Endothelial cell of umbilical vein (primary cell): ENCODE results near the gene LONRF2. TPM values are rescaled to one million over a fixed set of nuclear protein-coding genes. Genes with fewer than 3 reads are reported as not detected.

Source experiments
- BruUV-seq: library from RNA; stranded (reverse); fragments of 400-500 nt; replicated peaks from 2 replicates; lab custom pipeline; 2021; lab: Mats Ljungman, UMichigan
- CTCF ChIA-PET: fragments of 300-600, 350-600 bp; sonication (Branson Sonifier 250); formaldehyde crosslinking; loops from one replicate; lab custom pipeline; 2021; ENCODE audit warnings: antibody characterized with exemption, inconsistent platforms; lab: Charles Lee
- POLR2A ChIA-PET: fragments of 300-600, 350-600 bp; sonication (Branson Sonifier 250); formaldehyde crosslinking; loops from one replicate; lab custom pipeline; 2021; ENCODE audit warnings: antibody characterized with exemption, inconsistent platforms; lab: Charles Lee
- DNase-seq: peaks from one replicate; pipeline ENCODE4 v3.0.0-alpha.2; 2011; ENCODE audit warnings: low read depth, low spot score
- FAIRE-seq: peaks from 2 replicates; lab custom pipeline; 2011; peaks lifted over from hg19 to GRCh38; lab: Jason Lieb, UNC
- H2AFZ ChIP-seq: 2 replicates; pipeline ENCODE4 v1.6.0; 2012; ENCODE audit warnings: low read depth, low read length, control low read depth, inconsistent platforms
- H3K27ac ChIP-seq: 2 replicates; pipeline ENCODE4 v1.5.1; 2011; ENCODE audit warnings: low read depth, mild to moderate bottlenecking, control low read depth, low read length, moderate library complexity; ENCODE audit not compliant: insufficient read depth
- H3K27me3 ChIP-seq, 2 experiments: 2 replicates each; pipeline versions ENCODE4 v1.6.0 to v1.6.1; 2011; ENCODE audit warnings: low read length in 2 of 2, mixed read lengths in 1 of 2; ENCODE audit not compliant: control insufficient read depth in 2 of 2, insufficient read depth in 2 of 2
- H3K36me3 ChIP-seq, 2 experiments: 2 replicates in 1 of 2; 3 replicates in 1 of 2; pipeline ENCODE4 v1.5.1; 2011; ENCODE audit warnings: low read length in 2 of 2, mild to moderate bottlenecking in 1 of 2, moderate library complexity in 1 of 2; ENCODE audit not compliant: control insufficient read depth in 2 of 2, insufficient read depth in 2 of 2; ENCODE audit errors: extremely low read depth in 1 of 2
- H3K4me1 ChIP-seq: 3 replicates; pipeline ENCODE4 v1.5.1; 2011; ENCODE audit warnings: mild to moderate bottlenecking, low read length; ENCODE audit not compliant: control insufficient read depth, insufficient read depth; ENCODE audit errors: extremely low read depth
- H3K4me2 ChIP-seq: 2 replicates; pipeline ENCODE4 v1.6.1; 2011; ENCODE audit warnings: low read length, control low read depth, mixed read lengths; ENCODE audit not compliant: insufficient read depth
- H3K4me3 ChIP-seq, 3 experiments: fragments of 200-600 bp in 1 of 3; sonication (generic), shearing (Covaris generic) in 1 of 3; replicated peaks in 1 of 3; 2 replicates each; pipeline ENCODE4 v1.5.1; 2011 to 2016; ENCODE audit warnings: control low read depth in 3 of 3, low read length in 3 of 3, mild to moderate bottlenecking in 2 of 3, inconsistent platforms in 1 of 3, low read depth in 1 of 3, moderate library complexity in 1 of 3; ENCODE audit not compliant: insufficient read depth in 1 of 3
- H3K79me2 ChIP-seq: 2 replicates; pipeline ENCODE4 v1.6.0; 2012; ENCODE audit warnings: low read length, inconsistent platforms; ENCODE audit not compliant: control insufficient read depth, insufficient read depth
- H3K9ac ChIP-seq: replicated peaks from 2 replicates; pipeline ENCODE3; 2011; ENCODE audit warnings: low read length, control low read depth; ENCODE audit not compliant: insufficient read depth; ENCODE audit errors: extremely low read depth
- H3K9me1 ChIP-seq: replicated peaks from 3 replicates; pipeline ENCODE4 v1.6.0; 2011; ENCODE audit warnings: mild to moderate bottlenecking, low read length; ENCODE audit not compliant: control insufficient read depth, insufficient read depth; ENCODE audit errors: extremely low read depth
- H3K9me3 ChIP-seq: replicated peaks from 2 replicates; pipeline ENCODE4 v1.5.1; 2012; ENCODE audit warnings: low read length, inconsistent platforms; ENCODE audit not compliant: control insufficient read depth, insufficient read depth
- H4K20me1 ChIP-seq: replicated peaks from 2 replicates; pipeline ENCODE3; 2011; ENCODE audit warnings: mild to moderate bottlenecking, low read length; ENCODE audit not compliant: control insufficient read depth, insufficient read depth; ENCODE audit errors: extremely low read depth
- CTCF ChIP-seq, 2 donors: IDR thresholded peaks; 1 replicate in 1 of 2; 2 replicates in 1 of 2; pipeline ENCODE4 v1.5.1; 2011; ENCODE audit warnings: low read length in 2 of 2, mild to moderate bottlenecking in 2 of 2, moderate library complexity in 2 of 2, control low read depth in 1 of 2, inconsistent platforms in 1 of 2, low read depth in 1 of 2; ENCODE audit not compliant: insufficient read depth in 1 of 2; ENCODE audit errors: extremely low read depth in 1 of 2
- EZH2 ChIP-seq: IDR thresholded peaks from 2 replicates; pipeline ENCODE4 v1.6.1; 2012; ENCODE audit warnings: borderline replicate concordance, low read depth, mild to moderate bottlenecking, moderate library complexity, low read length, inconsistent platforms; ENCODE audit not compliant: severe bottlenecking
- FOS ChIP-seq: IDR thresholded peaks from 2 replicates; pipeline ENCODE4 v1.6.1; 2011; ENCODE audit warnings: mild to moderate bottlenecking, low read length, moderate library complexity, borderline replicate concordance; ENCODE audit not compliant: insufficient read depth
- GATA2 ChIP-seq: IDR thresholded peaks from 2 replicates; pipeline ENCODE4 v1.7.0; 2011; ENCODE audit warnings: low read depth, mild to moderate bottlenecking, moderate library complexity, mixed read lengths, low read length; ENCODE audit not compliant: insufficient read length, insufficient read depth
- JUN ChIP-seq: IDR thresholded peaks from 2 replicates; pipeline ENCODE4 v1.6.1; 2011; ENCODE audit warnings: borderline replicate concordance, low read depth; ENCODE audit not compliant: insufficient read length, insufficient read depth
- MAX ChIP-seq: IDR thresholded peaks from 2 replicates; pipeline ENCODE4 v1.6.1; 2011; ENCODE audit not compliant: insufficient read depth, insufficient read length
- MYC ChIP-seq: IDR thresholded peaks from one replicate; pipeline ENCODE4 v1.6.1; 2011; ENCODE audit warnings: mild to moderate bottlenecking, low read depth, low read length
- POLR2A ChIP-seq: IDR thresholded peaks from 2 replicates; pipeline ENCODE4 v1.6.1; 2012; ENCODE audit warnings: low read depth, mild to moderate bottlenecking, control low read depth, low read length
- POLR2AphosphoS5 ChIP-seq: IDR thresholded peaks from 2 replicates; pipeline ENCODE4 v1.6.1; 2012; ENCODE audit warnings: low read depth, mild to moderate bottlenecking, control low read depth, low read length, moderate library complexity; ENCODE audit not compliant: insufficient read depth
- dilution Hi-C: fragments of 300-500 bp; cut with MboI; formaldehyde crosslinking; loops from one replicate; pipeline ENCODE4 v1.15.0; 2019; ENCODE audit warnings: low sequenced_read_pairs; ENCODE audit not compliant: extremely low pct_ligation_motif_present
- intact Hi-C: fragments of 100-400 bp; cut with micrococcal nuclease; formaldehyde crosslinking; loops from one replicate; pipeline ENCODE4 v1.10.0; 2022
- polyA plus RNA-seq, 4 experiments: library from polyadenylated mRNA; depleted of rRNA in 3 of 4; stranded (reverse) in 3 of 4; unstranded in 1 of 4; fragments of >200 nt; gene quantifications; 2 replicates each; pipeline versions ENCODE4 v1.2.1 to v1.2.3, GENCODE V29; 2011 to 2012; ENCODE audit warnings: missing spikeins in 1 of 4
- total RNA-seq: library from RNA; stranded (reverse); gene quantifications from 2 replicates; pipeline ENCODE4 v1.2.3, GENCODE V29; 2021

The LONRF2 gene
- total and polyA plus RNA-seq, 2 donors (not counting 3 experiments of a cell fraction or from before 2014, with no cell fraction given) = 0.03 TPM; not detected in 1

- DNase-seq (no peak), FAIRE-seq (no peak)
- Histone ChIP-seq H3K27ac (no peak overlapping the region), H4K20me1 (no peaks in the 10 kb centered on the region), H3K4me2 (no peak overlapping the region), H3K27me3 (peaks cover 0 to 8% of the 10 kb centered on the region in 2 experiments), H3K36me3 (no peaks in the 10 kb centered on the region), H3K9me1 (no peaks in the 10 kb centered on the region), H2AFZ (no peak overlapping the region), H3K9ac (no peak overlapping the region), H3K4me3 (no peak overlapping the region), H3K4me1 (no peaks in the 10 kb centered on the region), H3K9me3 (no peaks in the 10 kb centered on the region), H3K79me2 (no peaks in the 10 kb centered on the region)
- POLR2A ChIA-PET = no interaction called here
- CTCF ChIA-PET = interaction anchor here (0.7 to 5.2 kb wide), 2 partner anchors 29 to 414 kb away, joined by 3 to 29 read pairs; no protein-coding TSS in a partner anchor
- dilution Hi-C loops = no loop called here
- TF ChIP-seq POLR2AphosphoS5 (no peak), MAX (no peak), GATA2 (no peak), POLR2A (no peak), EZH2 (no peak), JUN (no peak), FOS (no peak)
- no TSS peak for BruUV-seq
- intact Hi-C loops = no loop called here
These were observed 89.2 kb downstream of the LONRF2 start for GRCh38 chr2:100233061-100233460.

GRCh38 chr2:100230754-100231153, 91.5 kb downstream of the LONRF2 start:
- Histone ChIP-seq H3K36me3 (no peaks in the 10 kb centered on the region), H3K27me3 (peaks cover 4 to 18% of the 10 kb centered on the region in 2 experiments), H3K4me3 (no peak overlapping the region), H3K9me1 (no peaks in the 10 kb centered on the region), H3K9ac (no peak overlapping the region), H4K20me1 (no peaks in the 10 kb centered on the region), H2AFZ (no peak overlapping the region), H3K4me2 (no peak overlapping the region), H3K79me2 (no peaks in the 10 kb centered on the region), H3K9me3 (no peaks in the 10 kb centered on the region), H3K27ac (no peak overlapping the region), H3K4me1 (no peaks in the 10 kb centered on the region)
- intact Hi-C loops (no loop called here), dilution Hi-C loops (no loop called here)
- BruUV-seq = no TSS peak
- ChIA-PET POLR2A (no interaction called here), CTCF (interaction anchor here (1.4 to 5.2 kb wide), 5 partner anchors 14 to 412 kb away, joined by 3 to 29 read pairs (median 5); no protein-coding TSS in a partner anchor)
- FAIRE-seq (no peak), DNase-seq (no peak)
- TF ChIP-seq CTCF (IDR thresholded peaks at IDR 0.05; ENCODE audit: extremely low read depth in 1 of 2, insufficient read depth in 1 of 2, low read depth in 1 of 2, low read length in 2 of 2) (no peak), GATA2 (no peak), FOS (no peak), POLR2A (no peak), MAX (no peak), EZH2 (no peak), MYC (no peak), JUN (no peak), POLR2AphosphoS5 (no peak)
